Prostate gland (tissue), 2 donors: ENCODE results near the gene NLGN3.

Experiments used
- CTCF ChIP-seq, 4 experiments: fragments of 200-600 bp in 2 of 4; fragments of 450-650 bp in 2 of 4; sonication (generic) in 2 of 4; IDR thresholded peaks; 1 replicate in 3 of 4; 2 replicates in 1 of 4; pipeline ENCODE4 v1.5.1; 2016 to 2019; ENCODE audit warnings: antibody characterized with exemption in 4 of 4, mild to moderate bottlenecking in 2 of 4, moderate library complexity in 2 of 4
- POLR2A ChIP-seq: fragments of 450-650 bp; IDR thresholded peaks from one replicate; pipeline ENCODE4 v1.6.1; 2016; ENCODE audit warnings: antibody characterized with exemption, mild to moderate bottlenecking
- POLR2AphosphoS5 ChIP-seq: sonication (generic); formaldehyde crosslinking; IDR thresholded peaks from one replicate; pipeline ENCODE4 v1.6.1; 2017; ENCODE audit warnings: antibody characterized with exemption

- TF ChIP-seq CTCF (IDR thresholded peaks at IDR 0.05) = no peak
- no peak for TF ChIP-seq POLR2AphosphoS5
- TF ChIP-seq POLR2A = no peak
These were observed 3.0 kb downstream of the NLGN3 start for GRCh38 chrX:71147496-71148277.
